Measurements from ENCODE around the gene MAP3K2.

DNA sequence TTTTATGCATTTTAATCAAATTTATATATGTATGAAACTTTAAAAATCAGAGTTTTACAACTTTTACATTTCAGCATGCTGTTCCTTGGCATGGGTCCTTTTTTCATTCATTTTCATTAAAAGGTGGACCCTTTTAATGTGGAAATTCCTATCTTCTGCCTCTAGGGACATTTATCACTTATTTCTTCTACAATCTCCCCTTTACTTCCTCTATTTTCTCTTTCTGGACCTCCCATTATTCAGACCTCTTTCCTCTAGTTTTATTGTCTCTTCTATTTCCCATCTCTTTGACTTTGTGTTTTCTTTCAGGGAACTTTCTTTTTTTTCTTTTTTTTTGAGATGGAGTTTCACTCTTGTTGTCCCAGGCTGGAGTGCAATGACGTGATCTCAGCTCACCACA, 36.1 kb upstream of the MAP3K2 start:
- TF ChIP-seq, protein P1, sequence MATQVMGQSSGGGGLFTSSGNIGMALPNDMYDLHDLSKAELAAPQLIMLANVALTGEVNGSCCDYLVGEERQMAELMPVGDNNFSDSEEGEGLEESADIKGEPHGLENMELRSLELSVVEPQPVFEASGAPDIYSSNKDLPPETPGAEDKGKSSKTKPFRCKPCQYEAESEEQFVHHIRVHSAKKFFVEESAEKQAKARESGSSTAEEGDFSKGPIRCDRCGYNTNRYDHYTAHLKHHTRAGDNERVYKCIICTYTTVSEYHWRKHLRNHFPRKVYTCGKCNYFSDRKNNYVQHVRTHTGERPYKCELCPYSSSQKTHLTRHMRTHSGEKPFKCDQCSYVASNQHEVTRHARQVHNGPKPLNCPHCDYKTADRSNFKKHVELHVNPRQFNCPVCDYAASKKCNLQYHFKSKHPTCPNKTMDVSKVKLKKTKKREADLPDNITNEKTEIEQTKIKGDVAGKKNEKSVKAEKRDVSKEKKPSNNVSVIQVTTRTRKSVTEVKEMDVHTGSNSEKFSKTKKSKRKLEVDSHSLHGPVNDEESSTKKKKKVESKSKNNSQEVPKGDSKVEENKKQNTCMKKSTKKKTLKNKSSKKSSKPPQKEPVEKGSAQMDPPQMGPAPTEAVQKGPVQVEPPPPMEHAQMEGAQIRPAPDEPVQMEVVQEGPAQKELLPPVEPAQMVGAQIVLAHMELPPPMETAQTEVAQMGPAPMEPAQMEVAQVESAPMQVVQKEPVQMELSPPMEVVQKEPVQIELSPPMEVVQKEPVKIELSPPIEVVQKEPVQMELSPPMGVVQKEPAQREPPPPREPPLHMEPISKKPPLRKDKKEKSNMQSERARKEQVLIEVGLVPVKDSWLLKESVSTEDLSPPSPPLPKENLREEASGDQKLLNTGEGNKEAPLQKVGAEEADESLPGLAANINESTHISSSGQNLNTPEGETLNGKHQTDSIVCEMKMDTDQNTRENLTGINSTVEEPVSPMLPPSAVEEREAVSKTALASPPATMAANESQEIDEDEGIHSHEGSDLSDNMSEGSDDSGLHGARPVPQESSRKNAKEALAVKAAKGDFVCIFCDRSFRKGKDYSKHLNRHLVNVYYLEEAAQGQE (IDR thresholded peaks at IDR 0.05; ENCODE audit: insufficient read depth in 1 of 2, low read depth in 2 of 2, low read length in 2 of 2): no peak
- no peak for TF ChIP-seq TAF1 (IDR thresholded peaks at IDR 0.05; ENCODE audit: borderline replicate concordance, insufficient read depth, low read length)
- TF ChIP-seq POLR2AphosphoS5 (IDR thresholded peaks at IDR 0.05; ENCODE audit: low read depth, low read length): no peak
- no peak for TF ChIP-seq SIN3A (IDR thresholded peaks at IDR 0.05; ENCODE audit: borderline replicate concordance, insufficient read depth, low read length)
- no peak for TF ChIP-seq FOXP2 (optimal IDR thresholded peaks at IDR 0.05; ENCODE audit: borderline replicate concordance, extremely low read depth, extremely low read length, insufficient read depth)
